ENCODE results near the gene ARHGAP42.

The ARHGAP42 gene

DNA sequence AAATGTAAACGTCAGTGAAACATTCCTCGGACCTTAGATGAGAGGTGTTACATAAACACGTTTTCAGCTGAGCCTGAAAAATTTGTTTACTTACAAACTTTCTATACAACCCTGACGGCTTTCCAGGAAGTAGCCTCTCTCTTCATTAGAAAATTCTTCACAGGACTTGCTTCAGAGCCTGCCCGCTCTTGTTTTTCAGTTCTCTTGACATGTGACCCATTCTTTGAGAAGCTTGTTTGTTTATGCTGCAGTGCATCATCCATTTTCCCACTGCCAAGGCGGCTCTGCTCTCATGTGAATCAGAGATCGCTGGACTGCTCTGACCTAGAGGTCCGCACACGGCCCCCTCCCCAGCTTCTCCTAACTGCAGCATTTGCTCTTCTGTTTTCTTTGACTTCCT lies 47.9 kb upstream of the ARHGAP42 start:
- Histone ChIP-seq H3K9me3 (ENCODE audit: insufficient read depth, low read length) (no peaks in the 10 kb centered on the region), H3K27ac (ENCODE audit: low read depth, low read length) (no peak overlapping the region), H3K4me2 (ENCODE audit: low read depth, low read length, poor library complexity, severe bottlenecking) (no peak overlapping the region), H4K20me1 (ENCODE audit: low read depth, low read length) (no peaks in the 10 kb centered on the region), H3K27me3 (ENCODE audit: low read length) (no peaks in the 10 kb centered on the region), H3F3A (ENCODE audit: insufficient read depth) (no peaks in the 10 kb centered on the region), H2AFZ (ENCODE audit: low read depth, low read length, severe bottlenecking) (no peak overlapping the region), H3K4me3 (ENCODE audit: insufficient read depth, low read length, poor library complexity, severe bottlenecking) (no peak overlapping the region), H3K79me2 (ENCODE audit: insufficient read depth, low read length) (no peaks in the 10 kb centered on the region), H3K9ac (ENCODE audit: low read length) (no peak overlapping the region), H3K36me3 (ENCODE audit: low read length) (no peaks in the 10 kb centered on the region), H3K9me2 (replicated peaks; ENCODE audit: insufficient read depth, low read length) (no peaks in the 10 kb centered on the region)
- TF ChIP-seq EZH2phosphoT487 (conservative IDR thresholded peaks at IDR 0.05; ENCODE audit: low read length): no peak
- TF ChIP-seq, protein P1, sequence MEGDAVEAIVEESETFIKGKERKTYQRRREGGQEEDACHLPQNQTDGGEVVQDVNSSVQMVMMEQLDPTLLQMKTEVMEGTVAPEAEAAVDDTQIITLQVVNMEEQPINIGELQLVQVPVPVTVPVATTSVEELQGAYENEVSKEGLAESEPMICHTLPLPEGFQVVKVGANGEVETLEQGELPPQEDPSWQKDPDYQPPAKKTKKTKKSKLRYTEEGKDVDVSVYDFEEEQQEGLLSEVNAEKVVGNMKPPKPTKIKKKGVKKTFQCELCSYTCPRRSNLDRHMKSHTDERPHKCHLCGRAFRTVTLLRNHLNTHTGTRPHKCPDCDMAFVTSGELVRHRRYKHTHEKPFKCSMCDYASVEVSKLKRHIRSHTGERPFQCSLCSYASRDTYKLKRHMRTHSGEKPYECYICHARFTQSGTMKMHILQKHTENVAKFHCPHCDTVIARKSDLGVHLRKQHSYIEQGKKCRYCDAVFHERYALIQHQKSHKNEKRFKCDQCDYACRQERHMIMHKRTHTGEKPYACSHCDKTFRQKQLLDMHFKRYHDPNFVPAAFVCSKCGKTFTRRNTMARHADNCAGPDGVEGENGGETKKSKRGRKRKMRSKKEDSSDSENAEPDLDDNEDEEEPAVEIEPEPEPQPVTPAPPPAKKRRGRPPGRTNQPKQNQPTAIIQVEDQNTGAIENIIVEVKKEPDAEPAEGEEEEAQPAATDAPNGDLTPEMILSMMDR (IDR thresholded peaks at IDR 0.05; ENCODE audit: insufficient read depth, low read length, poor library complexity, severe bottlenecking): no peak

DNA sequence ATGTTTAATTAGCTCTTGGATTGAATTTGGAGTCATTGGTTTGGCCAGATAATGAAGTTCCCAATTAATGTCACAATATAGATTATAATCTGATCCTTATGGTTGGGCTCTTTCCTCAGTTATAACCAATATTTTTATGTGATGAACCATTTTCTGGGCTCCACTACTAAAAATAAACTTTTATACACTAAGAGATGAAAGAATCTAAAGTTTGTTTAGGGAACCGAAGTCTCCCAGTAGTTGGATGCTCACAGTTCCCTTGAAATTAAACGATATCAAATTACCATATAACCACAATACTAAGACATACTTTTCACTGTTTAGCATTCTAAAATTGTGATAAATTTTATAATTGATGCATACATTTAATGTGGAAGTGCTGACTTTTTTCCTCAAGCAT lies 47.0 kb upstream of the ARHGAP42 start:
- no peaks in the 10 kb centered on the region for H3K36me3 ChIP-seq (ENCODE audit: low read length)
- no peaks in the 10 kb centered on the region for H3F3A ChIP-seq (ENCODE audit: insufficient read depth)
- no peak overlapping the region for H3K4me3 ChIP-seq (ENCODE audit: insufficient read depth, low read length, poor library complexity, severe bottlenecking)
- H3K4me2 ChIP-seq (ENCODE audit: low read depth, low read length, poor library complexity, severe bottlenecking): no peak overlapping the region
- H3K79me2 ChIP-seq (ENCODE audit: insufficient read depth, low read length): no peaks in the 10 kb centered on the region
- no peak overlapping the region for H3K27ac ChIP-seq (ENCODE audit: low read depth, low read length)
- no peaks in the 10 kb centered on the region for H4K20me1 ChIP-seq (ENCODE audit: low read depth, low read length)
- no peak for TF ChIP-seq EZH2phosphoT487 (conservative IDR thresholded peaks at IDR 0.05; ENCODE audit: low read length)
- TF ChIP-seq, protein P1 (IDR thresholded peaks at IDR 0.05; ENCODE audit: insufficient read depth, low read length, poor library complexity, severe bottlenecking): no peak
- H3K9ac ChIP-seq (ENCODE audit: low read length): no peak overlapping the region
- no peaks in the 10 kb centered on the region for H3K27me3 ChIP-seq (ENCODE audit: low read length)
- H3K9me3 ChIP-seq (ENCODE audit: insufficient read depth, low read length): no peaks in the 10 kb centered on the region
- no peak overlapping the region for H2AFZ ChIP-seq (ENCODE audit: low read depth, low read length, severe bottlenecking)
- H3K9me2 ChIP-seq (replicated peaks; ENCODE audit: insufficient read depth, low read length): no peaks in the 10 kb centered on the region

DNA sequence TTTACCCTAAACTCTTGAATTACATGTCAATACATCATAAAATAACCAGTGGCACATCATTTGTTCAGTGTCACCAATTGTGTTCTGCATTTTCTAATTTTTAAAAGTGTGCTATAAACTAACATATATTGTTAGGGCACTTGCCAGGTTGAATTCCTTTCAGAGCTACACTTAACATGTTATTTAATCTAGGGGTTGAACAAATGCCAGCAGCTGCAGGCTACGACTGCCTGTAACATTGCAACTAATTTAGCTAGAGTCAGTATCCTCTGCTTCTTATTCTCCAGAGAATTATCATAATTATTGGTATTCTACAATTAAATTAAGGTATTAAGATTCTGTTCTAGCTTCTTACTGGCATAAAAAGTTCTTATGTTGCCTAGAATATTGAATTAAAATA lies 46.4 kb upstream of the ARHGAP42 start:
- TF ChIP-seq, protein P1 (IDR thresholded peaks at IDR 0.05; ENCODE audit: insufficient read depth, low read length, poor library complexity, severe bottlenecking): no peak
- TF ChIP-seq EZH2phosphoT487 (conservative IDR thresholded peaks at IDR 0.05; ENCODE audit: low read length): no peak
- H3K9me2 ChIP-seq (replicated peaks; ENCODE audit: insufficient read depth, low read length): no peaks in the 10 kb centered on the region
- H3K27me3 ChIP-seq (ENCODE audit: low read length): no peaks in the 10 kb centered on the region
- no peak overlapping the region for H2AFZ ChIP-seq (ENCODE audit: low read depth, low read length, severe bottlenecking)
- H3K79me2 ChIP-seq (ENCODE audit: insufficient read depth, low read length): no peaks in the 10 kb centered on the region
- H3K4me3 ChIP-seq (ENCODE audit: insufficient read depth, low read length, poor library complexity, severe bottlenecking): no peak overlapping the region
- H3F3A ChIP-seq (ENCODE audit: insufficient read depth): no peaks in the 10 kb centered on the region
- H3K9me3 ChIP-seq (ENCODE audit: insufficient read depth, low read length): no peaks in the 10 kb centered on the region
- H3K4me2 ChIP-seq (ENCODE audit: low read depth, low read length, poor library complexity, severe bottlenecking): no peak overlapping the region
- no peaks in the 10 kb centered on the region for H4K20me1 ChIP-seq (ENCODE audit: low read depth, low read length)
- H3K27ac ChIP-seq (ENCODE audit: low read depth, low read length): no peak overlapping the region
- no peaks in the 10 kb centered on the region for H3K36me3 ChIP-seq (ENCODE audit: low read length)
- H3K9ac ChIP-seq (ENCODE audit: low read length): no peak overlapping the region

All from SU-DHL-6 (cell line).